GM19035 (cell line): ENCODE data around the gene FGGY.
"Not testable (repeated sequence)": the region's sequence is repeated elsewhere in the genome, so short reads cannot be mapped to it uniquely, and the experiment has no call there.

Experiments used
- ATAC-seq: cut with Tn5 transposase; IDR thresholded peaks from one replicate; pipeline ENCODE4 v1.9.1; 2021; ENCODE audit not compliant: unreplicated experiment

FGGY gene

DNA sequence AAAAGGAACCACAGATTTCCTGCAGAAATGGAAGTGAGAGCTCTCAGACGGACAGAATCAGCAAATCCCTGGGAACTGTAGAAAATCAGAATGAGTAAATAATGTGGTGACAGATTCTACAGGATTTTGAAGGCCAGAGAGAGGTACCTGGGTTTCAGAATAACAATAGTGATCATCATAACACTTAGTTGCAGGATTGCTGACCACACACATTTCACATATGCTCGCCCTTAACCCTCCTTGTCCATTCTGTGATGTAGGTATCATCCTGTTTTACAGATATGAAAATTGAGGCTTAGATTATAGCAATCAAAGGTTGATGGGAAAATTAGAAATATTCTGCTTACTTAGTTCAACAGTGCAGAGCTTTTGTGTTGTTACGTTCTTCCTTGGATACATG lies 419.9 kb downstream of the FGGY start:
- ATAC-seq, result no peak

DNA sequence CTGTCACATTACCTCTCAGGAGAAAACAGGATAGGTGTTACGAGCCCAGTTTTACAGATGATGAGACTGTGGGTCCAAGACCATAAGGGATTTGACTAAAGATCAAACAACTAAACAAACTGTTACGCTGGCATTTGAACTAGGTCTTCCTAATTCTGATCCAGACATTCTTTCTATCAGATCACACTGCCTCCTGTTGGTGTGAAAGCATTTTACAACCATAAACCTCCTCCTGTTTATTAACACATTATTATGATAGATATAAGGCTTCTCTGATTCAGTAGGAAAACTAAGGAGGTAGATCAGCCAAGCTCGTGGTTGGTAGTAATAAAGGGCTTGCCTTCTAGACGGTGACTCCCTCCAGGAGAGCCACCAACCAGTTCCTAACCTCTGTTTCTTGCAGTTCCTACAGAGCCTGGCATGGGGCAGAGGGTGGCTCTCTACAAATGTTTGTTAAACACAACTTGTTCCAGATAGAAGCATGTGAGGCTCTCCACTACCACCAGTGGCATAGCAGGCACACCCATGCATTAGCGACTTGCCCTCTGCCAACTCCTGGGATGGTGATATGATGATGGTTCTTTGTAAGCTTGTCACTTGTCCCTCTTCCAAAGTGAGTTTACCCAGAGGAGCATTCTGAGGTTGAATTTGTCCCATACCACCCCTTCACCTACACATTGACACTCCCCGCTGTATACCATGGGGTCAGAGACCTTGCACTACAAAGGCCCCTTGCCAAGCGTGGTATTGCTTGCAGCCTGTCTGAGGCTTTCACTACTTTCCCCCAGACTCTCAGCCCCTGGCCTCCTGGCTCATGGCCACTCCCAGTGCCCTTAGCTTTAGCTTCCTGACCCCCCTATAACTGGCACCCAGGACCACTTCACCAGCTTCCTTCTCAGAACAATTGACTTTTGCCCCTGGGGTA lies 421.4 kb downstream of the FGGY start:
- no peak for ATAC-seq

DNA sequence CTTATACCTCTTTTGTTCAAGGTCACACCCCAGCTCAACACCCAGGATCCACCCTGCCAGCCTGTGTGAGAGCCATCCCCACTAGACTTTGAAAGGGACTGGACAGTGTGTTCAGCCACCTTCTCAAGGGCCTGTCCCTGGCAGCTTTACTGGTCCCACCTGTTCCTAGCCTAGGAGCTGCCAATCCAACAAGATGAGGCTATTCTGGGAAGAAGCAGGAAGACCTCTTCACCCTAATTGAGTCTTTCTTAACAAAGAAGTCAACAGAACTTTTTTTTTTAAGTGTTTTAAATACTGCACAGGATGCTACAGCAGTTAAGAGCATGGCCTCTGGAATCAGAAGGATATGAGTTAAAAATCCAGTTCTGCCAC lies 422.1 kb downstream of the FGGY start:
- ATAC-seq, result no peak

DNA sequence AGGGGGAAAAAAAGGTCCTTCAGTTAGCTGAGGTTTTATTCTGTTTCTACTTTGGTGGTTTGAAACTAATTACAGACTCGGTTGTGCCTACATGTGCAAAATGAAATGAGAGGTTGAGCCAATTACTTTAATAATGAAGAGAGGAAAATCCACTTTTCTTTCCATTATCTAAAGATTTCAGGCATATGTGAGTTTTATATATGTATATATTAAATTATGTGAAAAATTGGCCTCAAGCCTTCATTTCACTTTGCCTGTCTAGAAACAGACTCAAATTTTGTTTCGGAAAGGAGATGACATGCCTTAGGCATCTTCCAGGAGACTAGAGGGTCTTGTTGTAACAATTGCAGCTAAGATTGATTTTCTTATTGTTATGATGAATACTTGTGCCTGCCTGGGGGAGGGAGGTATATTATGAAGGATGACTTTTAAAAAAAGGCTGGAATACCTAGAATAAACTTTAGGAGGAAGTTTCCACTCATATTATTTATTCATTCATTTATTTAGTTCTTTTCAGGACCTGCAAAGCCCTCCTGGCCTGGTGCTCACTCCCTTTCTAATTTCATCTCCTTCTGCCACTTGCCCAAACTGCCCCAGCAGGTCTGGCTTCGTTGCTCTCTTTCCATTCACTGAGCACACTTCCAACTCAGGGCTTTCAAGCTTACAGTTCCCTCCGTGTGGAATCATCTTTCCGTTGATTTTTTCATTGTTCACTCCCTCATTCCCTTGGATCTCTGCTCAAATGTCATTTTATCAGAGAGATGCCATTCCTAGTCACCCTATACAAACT lies 423.6 kb downstream of the FGGY start:
- no peak for ATAC-seq

DNA sequence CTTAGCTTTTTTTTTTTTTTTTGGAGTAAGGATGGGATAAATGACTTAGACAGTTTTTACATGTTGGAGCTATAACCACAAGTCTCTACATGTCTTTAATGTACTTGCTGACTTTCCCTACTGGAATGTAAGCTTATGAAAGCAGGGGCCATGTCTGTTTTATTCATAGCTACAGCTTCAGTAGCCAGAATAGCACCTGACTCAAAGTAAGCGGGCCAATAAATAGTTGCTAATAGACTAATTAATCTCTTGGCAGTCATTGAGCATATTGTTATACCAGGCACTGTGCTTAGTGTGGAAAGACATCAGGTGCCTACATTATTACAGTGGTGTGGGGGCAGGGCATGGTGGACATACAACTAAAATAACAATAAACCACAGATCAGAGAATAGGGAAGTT lies 433.4 kb downstream of the FGGY start:
- ATAC-seq, result no peak

DNA sequence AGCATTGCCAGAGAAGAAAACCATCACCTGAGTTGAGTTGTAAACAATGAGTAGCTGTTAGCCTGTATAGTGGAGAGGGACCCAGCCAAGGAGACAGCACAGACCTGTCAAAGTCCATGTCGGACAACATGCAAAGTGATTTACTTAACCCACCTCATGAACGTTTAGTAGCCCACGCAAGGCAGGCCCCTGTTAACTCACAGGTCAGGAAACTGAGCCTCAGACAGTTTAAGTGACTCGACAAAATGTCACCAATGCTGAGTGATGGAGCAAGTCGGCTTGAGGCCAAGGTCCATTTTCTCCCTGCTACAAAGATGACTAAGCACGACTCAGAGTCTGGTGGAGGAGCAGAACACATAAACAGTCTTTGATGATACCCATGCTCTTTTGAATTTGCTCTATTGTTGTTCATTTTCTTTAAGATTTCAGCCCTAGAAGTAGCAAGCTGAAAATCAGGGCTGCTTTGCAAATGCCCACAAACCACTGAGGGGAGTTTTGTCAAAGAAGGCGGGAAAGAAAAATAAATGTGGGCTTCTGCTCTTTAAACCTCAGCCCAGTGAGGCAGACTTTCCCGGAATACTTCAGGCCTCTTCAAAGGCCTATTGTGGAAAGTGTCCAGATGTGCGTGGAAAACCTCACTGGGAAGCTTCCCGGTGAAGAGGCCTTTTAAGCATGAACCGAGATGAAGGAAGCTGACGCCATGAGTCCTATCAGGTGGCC lies 434.0 kb downstream of the FGGY start:
- ATAC-seq, result no peak

DNA sequence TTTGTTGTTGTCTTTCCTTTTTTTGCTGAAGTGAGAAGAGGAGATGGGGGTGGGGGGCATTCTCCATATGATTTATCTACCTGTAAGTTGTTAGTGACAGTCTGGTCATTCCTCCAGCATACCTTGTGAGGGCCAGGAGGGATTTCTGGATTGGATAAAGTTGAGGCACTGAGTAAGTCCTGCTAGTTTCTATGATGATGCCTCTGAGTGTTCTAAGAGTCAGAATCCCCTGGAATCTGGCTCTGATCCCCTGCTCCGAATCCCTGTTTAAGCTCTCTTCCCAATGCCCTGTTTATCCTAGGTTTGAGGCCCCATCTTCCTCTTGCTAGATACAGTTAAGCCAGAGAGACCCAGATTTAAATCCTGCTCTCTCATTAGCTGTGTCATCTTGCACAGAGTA lies 434.7 kb downstream of the FGGY start:
- ATAC-seq, result no peak

DNA sequence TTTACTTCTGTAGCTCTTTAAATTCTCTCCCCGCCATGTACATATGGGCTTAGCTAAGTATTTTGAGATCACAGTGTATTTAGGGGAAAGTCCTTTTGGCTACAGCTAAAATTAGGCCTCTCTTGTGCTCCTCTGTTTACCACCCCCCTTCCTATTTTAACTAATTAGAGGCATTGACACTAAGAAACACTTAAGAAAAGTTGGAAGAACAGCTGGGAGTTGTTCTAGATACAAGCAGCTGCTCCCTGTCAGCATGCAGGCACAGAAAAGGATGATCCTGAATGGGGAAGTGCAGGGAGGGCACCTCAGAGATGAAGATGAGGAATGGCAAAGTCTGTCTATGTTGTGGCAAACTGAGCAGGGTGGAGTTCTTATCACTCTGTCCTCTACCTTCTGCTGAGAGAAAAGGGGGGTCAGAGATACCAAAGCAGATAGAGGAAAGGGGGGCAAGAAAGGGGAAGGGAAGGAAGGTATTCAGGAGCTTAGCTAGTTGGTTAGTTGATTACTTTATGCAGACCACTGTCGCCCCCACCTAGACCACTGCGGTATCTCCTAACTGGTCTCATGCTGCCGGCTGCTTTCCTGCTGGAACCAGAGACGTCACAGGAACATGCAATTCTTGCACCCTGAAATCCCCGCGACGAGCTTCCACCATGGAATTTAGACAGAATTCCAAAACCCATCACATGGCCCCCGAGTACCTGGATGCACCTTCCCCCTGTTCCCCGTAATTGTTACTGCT lies 435.5 kb downstream of the FGGY start:
- ATAC-seq, result no peak

DNA sequence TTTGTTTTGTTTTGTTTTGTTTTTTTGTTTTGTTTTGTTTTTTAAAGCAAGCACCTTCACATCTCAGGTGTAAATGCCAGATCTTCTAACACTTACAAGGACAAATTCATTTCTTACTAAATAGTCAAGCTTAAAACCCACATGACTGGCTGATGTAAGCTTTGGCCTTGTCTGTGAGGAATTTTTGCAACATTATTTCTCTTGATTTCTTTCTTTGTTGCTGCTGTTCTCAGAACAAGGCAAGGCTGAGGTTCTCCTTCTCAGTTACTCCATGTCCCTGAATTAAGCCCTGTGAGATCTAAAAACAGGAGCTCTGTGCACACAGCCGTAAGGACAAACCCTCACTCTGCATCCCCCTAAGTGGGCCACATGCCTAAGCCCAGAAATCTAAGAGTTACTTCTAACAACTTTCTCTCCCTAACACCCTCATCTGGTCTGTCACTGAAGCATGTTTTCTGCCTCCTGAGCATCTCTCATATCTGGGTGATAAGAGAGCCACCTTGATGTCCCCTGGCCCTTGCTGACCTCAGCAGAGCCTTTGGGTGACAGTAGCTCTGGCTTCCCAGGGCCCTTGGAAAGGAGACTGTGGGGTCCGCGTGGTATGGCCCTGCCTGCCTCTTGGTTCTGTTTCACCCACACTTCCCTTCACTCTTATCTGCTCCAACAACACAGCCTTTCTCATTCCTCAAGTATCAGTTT lies 436.7 kb downstream of the FGGY start:
- no peak for ATAC-seq

DNA sequence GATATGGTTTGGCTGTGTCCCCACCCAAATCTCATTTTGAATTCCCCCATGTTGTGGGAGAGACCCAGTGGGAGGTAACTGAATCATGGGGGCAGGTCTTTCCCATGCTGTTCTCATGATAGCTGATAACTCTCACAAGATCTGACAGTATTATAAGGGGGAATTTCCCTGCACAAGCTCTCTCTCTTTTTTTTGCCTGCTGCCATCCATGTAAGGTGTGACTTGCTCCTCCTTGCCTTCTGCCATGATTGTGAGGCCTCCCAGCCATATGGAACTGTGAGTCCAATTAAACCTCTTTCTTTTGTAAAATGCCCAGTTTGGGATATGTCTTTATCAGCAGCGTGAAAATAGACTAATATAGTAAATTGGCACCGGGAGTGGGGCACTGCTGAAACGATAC lies 439.0 kb downstream of the FGGY start:
- not testable (repeated sequence) for ATAC-seq

DNA sequence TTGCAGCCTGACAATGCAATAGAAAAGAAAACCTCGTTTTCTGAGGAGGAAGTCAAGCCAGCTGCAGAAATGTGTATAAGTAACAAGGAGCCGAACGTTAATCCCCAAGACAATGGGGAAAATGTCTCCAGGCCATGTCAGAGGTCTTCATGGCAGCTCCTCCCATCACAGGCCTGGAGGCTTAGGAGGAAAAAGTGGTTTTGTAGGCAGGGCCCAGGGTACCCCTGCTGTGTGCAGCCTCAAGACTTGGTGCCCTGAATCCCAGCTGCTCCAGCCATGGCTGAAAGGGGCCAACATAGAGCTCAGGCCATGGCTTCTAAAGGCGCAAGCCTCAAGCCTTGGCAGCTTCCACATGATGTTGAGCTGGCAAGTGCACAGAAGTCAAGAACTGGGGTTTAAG lies 439.9 kb downstream of the FGGY start:
- ATAC-seq, result no peak

DNA sequence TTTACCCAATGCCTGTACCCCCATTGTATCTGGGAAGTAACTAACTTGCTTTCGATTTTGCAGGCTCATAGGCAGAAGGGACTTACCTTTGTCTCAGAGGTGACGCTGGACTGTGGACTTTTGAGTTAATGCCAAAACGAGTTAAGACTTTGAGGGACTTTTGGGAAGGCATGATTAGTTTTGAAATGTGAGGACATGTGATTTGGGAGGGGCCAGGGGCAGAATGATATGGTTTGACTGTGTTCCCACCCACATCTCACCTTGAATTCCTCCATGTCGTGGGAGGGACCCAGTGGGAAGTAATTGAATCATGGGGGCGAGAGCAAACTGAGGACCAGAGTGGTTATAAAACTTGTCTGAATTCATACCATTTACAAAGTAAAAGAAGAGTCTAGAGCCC lies 440.7 kb downstream of the FGGY start:
- ATAC-seq, result no peak

DNA sequence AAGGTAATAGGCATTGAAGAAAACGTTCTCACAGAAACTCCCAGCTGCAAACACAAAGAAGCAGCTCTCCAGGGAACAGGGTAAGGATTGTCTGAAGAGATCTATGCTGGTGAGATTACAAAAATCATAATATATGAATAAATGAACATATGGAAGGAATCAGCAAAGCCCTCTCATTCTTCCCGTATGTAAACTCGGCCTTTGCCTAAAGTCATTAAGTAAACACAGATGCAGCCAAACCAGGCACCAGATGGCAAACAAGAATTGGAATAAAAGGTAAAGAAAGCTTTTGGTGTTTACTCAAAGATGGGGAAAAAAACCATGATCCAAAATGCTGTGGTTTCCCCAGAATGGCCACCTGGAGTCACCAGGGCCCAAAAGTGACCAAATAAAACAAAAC lies 441.3 kb downstream of the FGGY start:
- ATAC-seq, result no peak

DNA sequence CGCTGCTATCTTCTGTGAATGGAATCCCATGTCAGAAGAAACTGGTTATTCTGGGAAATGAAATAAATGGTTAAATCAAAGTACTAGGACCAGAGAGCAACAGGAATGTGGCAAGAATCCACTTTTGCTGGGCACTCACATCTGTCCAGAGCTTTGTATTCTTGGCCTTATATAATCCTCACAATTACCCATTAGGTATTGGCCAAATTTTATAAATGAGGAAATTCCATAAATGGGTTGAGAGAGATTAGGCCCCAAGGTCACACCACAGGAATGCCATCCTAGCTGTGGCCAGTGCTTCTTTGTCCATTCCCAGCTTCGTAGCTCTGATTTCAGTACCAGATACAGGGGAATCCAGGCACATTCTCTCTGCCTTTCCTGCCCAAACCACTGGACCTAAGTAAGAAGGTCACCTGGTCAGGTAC lies 441.7 kb downstream of the FGGY start:
- ATAC-seq, result no peak

DNA sequence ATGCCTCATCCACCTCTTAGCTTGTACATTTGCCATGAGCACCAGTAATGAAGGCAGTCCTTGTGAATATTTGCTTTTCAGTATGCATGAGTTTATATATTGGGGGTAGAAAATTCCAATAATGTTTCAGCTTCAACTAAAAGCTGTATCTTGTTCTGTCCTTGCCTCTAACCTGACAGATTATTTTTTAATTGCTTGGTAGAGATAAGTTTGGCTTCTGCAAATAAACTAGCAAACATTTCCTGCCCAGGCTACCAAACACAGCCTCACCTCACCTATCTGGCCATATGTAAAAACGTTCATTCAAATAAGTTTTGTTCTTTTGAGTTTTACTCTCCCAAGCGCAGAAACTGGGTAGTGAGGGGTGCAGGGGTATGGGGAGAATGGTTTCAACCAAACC lies 442.2 kb downstream of the FGGY start:
- ATAC-seq, result no peak

DNA sequence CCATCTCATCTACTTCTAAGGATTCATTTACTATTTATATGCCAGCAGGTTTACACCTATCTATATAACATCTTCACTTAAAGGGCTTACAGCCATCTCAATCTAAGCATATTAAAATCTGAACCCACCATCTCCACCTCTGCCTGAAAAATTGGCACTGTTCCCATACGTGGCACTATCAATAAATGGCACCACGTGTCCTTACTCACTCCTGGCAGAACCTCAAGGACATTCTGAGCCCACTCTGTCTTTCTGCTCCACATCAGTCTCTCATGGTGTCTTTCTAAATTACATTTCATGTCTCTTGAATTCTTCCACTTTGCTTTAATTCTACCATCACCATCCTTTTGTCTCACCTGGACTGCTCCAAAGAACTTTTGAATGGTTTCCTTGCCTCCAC lies 445.6 kb downstream of the FGGY start:
- ATAC-seq, result no peak

DNA sequence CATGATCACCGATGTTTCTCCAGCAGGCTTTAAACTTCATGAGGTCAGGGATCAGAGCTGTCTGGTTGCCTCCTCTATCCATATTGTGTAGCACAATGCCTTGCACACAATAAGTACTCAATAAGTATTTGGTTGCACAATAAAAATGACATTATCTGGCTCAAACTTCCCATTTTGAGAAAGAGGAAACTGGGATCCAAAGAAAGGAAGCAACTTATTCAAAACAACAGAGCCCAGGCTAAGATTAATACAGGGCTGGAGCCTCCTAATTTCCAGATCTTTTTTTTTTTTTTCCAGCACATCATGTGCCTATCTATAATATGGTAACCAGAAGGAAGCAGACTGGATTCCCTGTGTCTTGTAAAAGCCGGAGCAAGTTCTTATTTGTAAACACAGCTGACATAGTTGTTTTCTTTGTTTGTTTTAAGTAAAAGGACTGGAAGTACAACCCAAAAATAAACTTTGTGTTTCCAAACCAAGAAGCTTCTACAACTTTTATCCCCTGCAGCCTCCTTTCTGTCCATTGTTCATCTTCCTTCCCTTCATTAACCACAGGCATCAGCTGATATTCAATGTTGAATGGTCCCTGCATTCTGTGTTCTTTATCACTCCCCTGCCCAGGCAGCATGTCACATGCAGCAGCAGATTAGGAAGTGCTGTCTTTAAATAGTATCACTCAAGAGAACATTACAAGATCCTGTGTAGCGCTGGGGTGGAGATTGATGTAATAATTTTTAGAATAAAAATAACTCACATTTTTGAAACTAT lies 446.6 kb downstream of the FGGY start:
- no peak for ATAC-seq

DNA sequence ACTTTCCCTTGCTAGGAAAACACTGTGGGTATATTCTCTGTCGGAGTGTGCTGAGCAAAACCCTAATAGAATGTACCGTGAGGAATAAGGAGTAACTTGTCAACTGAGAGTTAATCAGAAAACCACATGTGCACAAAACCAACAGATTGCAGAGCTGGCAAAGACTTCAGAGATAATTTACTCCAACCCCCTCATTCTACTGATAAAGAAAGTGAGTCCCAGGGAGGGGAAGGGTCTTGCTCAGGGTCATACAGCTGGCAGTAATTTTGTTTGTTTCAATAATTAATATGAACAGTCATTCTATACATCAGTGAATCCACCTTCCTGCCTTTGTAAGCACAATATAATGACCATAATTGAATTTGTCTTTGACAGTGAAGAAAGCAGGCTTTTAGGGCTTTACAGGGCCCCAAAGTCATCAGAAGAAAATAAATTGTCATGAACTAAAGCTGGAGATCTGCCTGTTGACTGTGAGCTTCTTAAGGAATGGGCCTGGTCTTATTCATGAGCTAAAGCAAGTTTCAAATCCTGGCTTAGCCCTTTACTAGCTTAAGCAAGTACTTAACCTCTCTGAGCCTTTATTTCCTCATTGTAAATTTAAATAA lies 450.6 kb downstream of the FGGY start:
- ATAC-seq, result no peak

DNA sequence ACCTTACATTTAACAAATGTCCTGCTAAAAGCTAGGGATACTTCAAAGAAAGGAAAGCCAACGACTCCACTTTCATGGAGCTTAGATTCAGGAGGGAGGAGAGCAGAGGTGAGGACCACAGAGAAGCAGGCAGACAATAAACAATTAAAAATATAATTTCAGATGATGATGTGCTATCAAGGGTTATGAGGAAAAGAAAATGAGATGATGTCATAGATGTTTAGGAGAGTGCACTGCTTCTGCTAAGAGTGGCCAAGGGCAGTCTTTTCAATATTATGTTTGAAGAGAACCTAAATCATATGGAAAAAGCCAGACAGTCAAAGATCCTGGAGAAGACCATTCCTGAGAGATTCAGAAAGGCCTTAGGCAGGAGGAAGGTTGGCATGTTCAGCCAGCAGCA lies 451.2 kb downstream of the FGGY start:
- ATAC-seq, result no peak
